B cell (primary cell): ENCODE results near the gene ANTXRL. TPM values are rescaled to one million over a fixed set of nuclear protein-coding genes. Genes with fewer than 3 reads are reported as not detected.
"Not testable (repeated sequence)": the region's sequence is repeated elsewhere in the genome, so short reads cannot be mapped to it uniquely, and the experiment has no call there.

ENCODE experiments used
- ATAC-seq: fragments of 200-7000 bp; cut with Tn5 transposase; one replicate; pipeline ENCODE4 v1.10.0; 2021; ENCODE audit warnings: low read depth, mild to moderate bottlenecking, moderate number of reproducible peaks, moderate library complexity
- CTCF ChIA-PET: fragments of 350-600 bp; sonication (Branson Sonifier 250); formaldehyde crosslinking; loops from one replicate; lab custom pipeline; 2021; ENCODE audit warnings: antibody characterized with exemption, inconsistent platforms; lab: Charles Lee
- POLR2A ChIA-PET: fragments of 350-600 bp; sonication (Branson Sonifier 250); formaldehyde crosslinking; loops from one replicate; lab custom pipeline; 2021; ENCODE audit warnings: antibody characterized with exemption; lab: Charles Lee
- DNase-seq: peaks from one replicate; pipeline ENCODE4 v3.0.0; 2013
- H2AFZ ChIP-seq: 2 replicates; pipeline ENCODE4 v1.6.1; 2012; ENCODE audit warnings: mild to moderate bottlenecking, low read depth, low read length; ENCODE audit not compliant: insufficient read depth, poor library complexity, severe bottlenecking
- H3K27ac ChIP-seq, 2 donors: 1 replicate in 1 of 2; 2 replicates in 1 of 2; pipeline ENCODE4 v1.5.1; 2012 to 2013; ENCODE audit warnings: low read length in 2 of 2, mild to moderate bottlenecking in 2 of 2, moderate library complexity in 1 of 2
- H3K27me3 ChIP-seq, 4 experiments: fragments of 200-600 bp in 1 of 4; sonication (generic) in 1 of 4; replicated peaks in 1 of 4; 1 replicate in 2 of 4; 2 replicates in 2 of 4; pipeline versions ENCODE4 v1.6.1 to v1.7.0; 2013 to 2016; ENCODE audit warnings: low read length in 3 of 4, mild to moderate bottlenecking in 2 of 4, mixed read lengths in 1 of 4, moderate library complexity in 1 of 4; ENCODE audit not compliant: insufficient read depth in 4 of 4, control insufficient read depth in 3 of 4; ENCODE audit errors: control extremely low read depth in 1 of 4
- H3K36me3 ChIP-seq, 2 experiments: replicated peaks in 1 of 2; 1 replicate in 1 of 2; 2 replicates in 1 of 2; pipeline versions ENCODE4 v1.6.1 to v1.7.1; 2013; ENCODE audit warnings: low read length in 1 of 2; ENCODE audit not compliant: insufficient read depth in 2 of 2, control insufficient read depth in 1 of 2; ENCODE audit errors: control extremely low read depth in 1 of 2, extremely low read depth in 1 of 2
- H3K4me1 ChIP-seq, 2 donors: fragments of 200-600 bp in 1 of 2; sonication (generic) in 1 of 2; 1 replicate in 1 of 2; 2 replicates in 1 of 2; pipeline versions ENCODE4 v1.5.1 to v1.6.1; 2013 to 2017; ENCODE audit warnings: low read length in 2 of 2; ENCODE audit not compliant: control insufficient read depth in 2 of 2, insufficient read depth in 2 of 2
- H3K4me2 ChIP-seq: replicated peaks from 2 replicates; pipeline ENCODE3; 2012; ENCODE audit warnings: mild to moderate bottlenecking, low read depth, low read length; ENCODE audit not compliant: poor library complexity, severe bottlenecking
- H3K4me3 ChIP-seq, 5 experiments: fragments of 200-600 bp in 1 of 5; sonication (generic) in 1 of 5; 1 replicate in 3 of 5; 2 replicates in 2 of 5; pipeline versions ENCODE4 v1.5.1 to v1.7.0; 2011 to 2016; ENCODE audit warnings: low read length in 4 of 5, mild to moderate bottlenecking in 4 of 5, low read depth in 2 of 5, control low read depth in 1 of 5, moderate library complexity in 1 of 5; ENCODE audit not compliant: insufficient read depth in 1 of 5; ENCODE audit errors: control extremely low read depth in 1 of 5, extremely low read depth in 1 of 5
- H3K79me2 ChIP-seq: fragments of 200-600 bp; sonication (generic); one replicate; pipeline ENCODE4 v1.6.0; 2016; ENCODE audit warnings: low read length; ENCODE audit not compliant: control insufficient read depth, insufficient read depth
- H3K9ac ChIP-seq: fragments of 200-600 bp; sonication (generic); 2 replicates; pipeline ENCODE4 v1.6.1; 2017; ENCODE audit warnings: mild to moderate bottlenecking, low read length, moderate library complexity
- H3K9me3 ChIP-seq, 3 donors: one replicate each; pipeline versions ENCODE4 v1.6.1 to v1.7.1; 2013; ENCODE audit warnings: low read length in 2 of 3; ENCODE audit not compliant: control insufficient read depth in 2 of 3, insufficient read depth in 1 of 3; ENCODE audit errors: control extremely low read depth in 1 of 3
- H4K20me1 ChIP-seq: 2 replicates; pipeline ENCODE4 v1.6.0; 2012; ENCODE audit warnings: mild to moderate bottlenecking, low read length; ENCODE audit not compliant: insufficient read depth, control insufficient read depth, poor library complexity, severe bottlenecking
- H3K27ac Mint-ChIP-seq: one replicate; pipeline ENCODE4 v1.8.0; 2021; ENCODE audit warnings: mixed read lengths
- H3K27me3 Mint-ChIP-seq: one replicate; pipeline ENCODE4 v1.8.0; 2021; ENCODE audit warnings: mixed read lengths
- H3K4me1 Mint-ChIP-seq: one replicate; pipeline ENCODE4 v1.8.0; 2021; ENCODE audit warnings: mixed read lengths
- H3K4me3 Mint-ChIP-seq: one replicate; pipeline ENCODE4 v1.8.0; 2021; ENCODE audit warnings: mixed read lengths
- H3K9me3 Mint-ChIP-seq: one replicate; pipeline ENCODE4 v1.8.0; 2022; ENCODE audit warnings: mixed read lengths; ENCODE audit not compliant: insufficient read depth
- CTCF ChIP-seq: fragments of 200-600 bp; IDR thresholded peaks from one replicate; pipeline ENCODE4 v1.8.0; 2022; ENCODE audit warnings: antibody characterized with exemption, mild to moderate bottlenecking
- EZH2 ChIP-seq: IDR thresholded peaks from 2 replicates; pipeline ENCODE4 v1.6.1; 2012; ENCODE audit warnings: borderline replicate concordance, low read depth, mild to moderate bottlenecking, moderate library complexity, low read length; ENCODE audit not compliant: insufficient read depth, poor library complexity, severe bottlenecking
- WGBS: methylation state at CpG from one replicate; pipeline ENCODE4 v1.1.5; 2013; ENCODE audit warnings: missing lambda C conversion rate; ENCODE audit not compliant: insufficient coverage; 5-methylcytosine and 5-hydroxymethylcytosine counted together
- intact Hi-C: fragments of 100-400 bp; cut with micrococcal nuclease; formaldehyde crosslinking; loops from one replicate; pipeline ENCODE4 v1.10.0; 2022
- polyA plus RNA-seq: library from polyadenylated mRNA; depleted of rRNA; stranded (reverse); fragments of >200 nt; gene quantifications from 2 replicates; pipeline ENCODE4 v1.2.3, GENCODE V29; 2012
- total RNA-seq, 2 donors: library from RNA; stranded (reverse); fragments of 120-200 nt in 1 of 2; gene quantifications; 1 replicate in 1 of 2; 2 replicates in 1 of 2; pipeline versions ENCODE4 v1.2.3 to v1.2.4, GENCODE V29; 2013 to 2022

ANTXRL gene
- total and polyA plus RNA-seq, 2 donors (not counting 1 experiment from before 2014, with no cell fraction given) = not detected

- DNase-seq, H3K4me3 ChIP-seq, H3K27me3 Mint-ChIP-seq, H3K27ac ChIP-seq, H3K9me3 ChIP-seq, ATAC-seq, H3K4me1 ChIP-seq, H3K9me3 Mint-ChIP-seq, H3K27ac Mint-ChIP-seq, H2AFZ ChIP-seq, H4K20me1 ChIP-seq, H3K4me3 Mint-ChIP-seq, H3K4me1 Mint-ChIP-seq, CTCF ChIA-PET, intact Hi-C loops, H3K4me2 ChIP-seq, H3K9ac ChIP-seq, POLR2A ChIA-PET, H3K27me3 ChIP-seq: not testable (repeated sequence)
- 98% methylated on average over 4 of the region's 9 CpGs for WGBS
- Histone ChIP-seq H3K79me2 (peaks cover 23% of the 10 kb centered on the region), H3K36me3 (peaks cover 0 to 18% of the 10 kb centered on the region in 2 experiments)
Observed at GRCh38 chr10:46249617-46250344, 37.0 kb upstream of the ANTXRL start.

- Mint-ChIP-seq H3K9me3 (no peaks in the 10 kb centered on the region), H3K27ac (no peak overlapping the region), H3K4me1 (no peaks in the 10 kb centered on the region), H3K4me3 (no peak overlapping the region), H3K27me3 (no peaks in the 10 kb centered on the region)
- H3K27me3 ChIP-seq = no peaks in the 10 kb centered on the region
- H3K4me1 ChIP-seq = no peaks in the 10 kb centered on the region
- ChIA-PET CTCF (no interaction called here), POLR2A (no interaction called here)
- DNase-seq (no peak), ATAC-seq (no peak)
- H3K4me3 ChIP-seq = no peak overlapping the region
- WGBS = 94% methylated on average over 3 of the region's 5 CpGs
- H3K9ac ChIP-seq = no peak overlapping the region
- TF ChIP-seq EZH2 (no peak), CTCF (no peak)
- intact Hi-C loops = no loop called here
- H4K20me1 ChIP-seq = no peaks in the 10 kb centered on the region
- peaks cover 25% of the 10 kb centered on the region for H3K79me2 ChIP-seq
- H2AFZ ChIP-seq = no peak overlapping the region
- H3K4me2 ChIP-seq = no peak overlapping the region
- H3K36me3 ChIP-seq = peaks cover 0 to 18% of the 10 kb centered on the region in 2 experiments
- no peak overlapping the region for H3K27ac ChIP-seq
- H3K9me3 ChIP-seq = no peaks in the 10 kb centered on the region
Observed at GRCh38 chr10:46250481-46250880, 36.3 kb upstream of the ANTXRL start.
